GM12801 (cell line): ENCODE measurements around the gene GPR155.

ENCODE experiments used
- TF ChIP-seq, protein P1 (sequence below): IDR thresholded peaks from one replicate; pipeline ENCODE4 v1.5.1; 2011; ENCODE audit warnings: control low read depth; ENCODE audit not compliant: insufficient read length; ENCODE audit errors: extremely low read depth

The GPR155 gene, protein sequence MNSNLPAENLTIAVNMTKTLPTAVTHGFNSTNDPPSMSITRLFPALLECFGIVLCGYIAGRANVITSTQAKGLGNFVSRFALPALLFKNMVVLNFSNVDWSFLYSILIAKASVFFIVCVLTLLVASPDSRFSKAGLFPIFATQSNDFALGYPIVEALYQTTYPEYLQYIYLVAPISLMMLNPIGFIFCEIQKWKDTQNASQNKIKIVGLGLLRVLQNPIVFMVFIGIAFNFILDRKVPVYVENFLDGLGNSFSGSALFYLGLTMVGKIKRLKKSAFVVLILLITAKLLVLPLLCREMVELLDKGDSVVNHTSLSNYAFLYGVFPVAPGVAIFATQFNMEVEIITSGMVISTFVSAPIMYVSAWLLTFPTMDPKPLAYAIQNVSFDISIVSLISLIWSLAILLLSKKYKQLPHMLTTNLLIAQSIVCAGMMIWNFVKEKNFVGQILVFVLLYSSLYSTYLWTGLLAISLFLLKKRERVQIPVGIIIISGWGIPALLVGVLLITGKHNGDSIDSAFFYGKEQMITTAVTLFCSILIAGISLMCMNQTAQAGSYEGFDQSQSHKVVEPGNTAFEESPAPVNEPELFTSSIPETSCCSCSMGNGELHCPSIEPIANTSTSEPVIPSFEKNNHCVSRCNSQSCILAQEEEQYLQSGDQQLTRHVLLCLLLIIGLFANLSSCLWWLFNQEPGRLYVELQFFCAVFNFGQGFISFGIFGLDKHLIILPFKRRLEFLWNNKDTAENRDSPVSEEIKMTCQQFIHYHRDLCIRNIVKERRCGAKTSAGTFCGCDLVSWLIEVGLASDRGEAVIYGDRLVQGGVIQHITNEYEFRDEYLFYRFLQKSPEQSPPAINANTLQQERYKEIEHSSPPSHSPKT

DNA sequence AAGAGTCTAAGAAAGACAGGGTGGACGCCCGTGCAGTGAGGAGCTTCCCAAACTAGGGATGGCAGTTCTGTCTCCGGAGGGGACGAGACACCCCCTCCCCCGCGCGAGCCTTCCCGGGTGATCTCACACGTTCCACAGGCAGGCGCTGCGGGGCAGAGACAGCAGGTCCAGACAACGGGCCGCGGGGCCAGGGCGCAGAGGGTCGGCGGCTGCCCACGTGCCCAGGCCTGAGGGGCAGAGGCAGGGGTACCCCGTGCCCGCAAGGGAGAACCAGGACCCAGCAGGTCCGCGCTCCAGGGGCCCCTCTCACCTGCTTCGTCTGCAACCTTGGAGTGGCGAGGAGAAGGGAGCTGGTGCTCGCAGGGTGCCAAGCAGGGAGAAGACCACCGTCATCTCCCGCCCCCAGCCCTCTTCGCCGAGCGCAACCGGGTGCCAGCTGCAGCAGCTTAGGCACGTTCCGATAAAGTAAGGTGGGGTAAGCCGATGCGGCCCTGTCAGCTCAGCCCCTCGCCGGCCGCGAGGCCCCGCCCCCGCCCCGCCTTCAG lies at the start of gene GPR155:
GPR155 (minus strand) TSS at position 467 of the 545 bp plus-strand sequence. CDS start 5,073 bp downstream, outside the sequence.
- TF ChIP-seq, protein P1, sequence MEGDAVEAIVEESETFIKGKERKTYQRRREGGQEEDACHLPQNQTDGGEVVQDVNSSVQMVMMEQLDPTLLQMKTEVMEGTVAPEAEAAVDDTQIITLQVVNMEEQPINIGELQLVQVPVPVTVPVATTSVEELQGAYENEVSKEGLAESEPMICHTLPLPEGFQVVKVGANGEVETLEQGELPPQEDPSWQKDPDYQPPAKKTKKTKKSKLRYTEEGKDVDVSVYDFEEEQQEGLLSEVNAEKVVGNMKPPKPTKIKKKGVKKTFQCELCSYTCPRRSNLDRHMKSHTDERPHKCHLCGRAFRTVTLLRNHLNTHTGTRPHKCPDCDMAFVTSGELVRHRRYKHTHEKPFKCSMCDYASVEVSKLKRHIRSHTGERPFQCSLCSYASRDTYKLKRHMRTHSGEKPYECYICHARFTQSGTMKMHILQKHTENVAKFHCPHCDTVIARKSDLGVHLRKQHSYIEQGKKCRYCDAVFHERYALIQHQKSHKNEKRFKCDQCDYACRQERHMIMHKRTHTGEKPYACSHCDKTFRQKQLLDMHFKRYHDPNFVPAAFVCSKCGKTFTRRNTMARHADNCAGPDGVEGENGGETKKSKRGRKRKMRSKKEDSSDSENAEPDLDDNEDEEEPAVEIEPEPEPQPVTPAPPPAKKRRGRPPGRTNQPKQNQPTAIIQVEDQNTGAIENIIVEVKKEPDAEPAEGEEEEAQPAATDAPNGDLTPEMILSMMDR = no peak

DNA sequence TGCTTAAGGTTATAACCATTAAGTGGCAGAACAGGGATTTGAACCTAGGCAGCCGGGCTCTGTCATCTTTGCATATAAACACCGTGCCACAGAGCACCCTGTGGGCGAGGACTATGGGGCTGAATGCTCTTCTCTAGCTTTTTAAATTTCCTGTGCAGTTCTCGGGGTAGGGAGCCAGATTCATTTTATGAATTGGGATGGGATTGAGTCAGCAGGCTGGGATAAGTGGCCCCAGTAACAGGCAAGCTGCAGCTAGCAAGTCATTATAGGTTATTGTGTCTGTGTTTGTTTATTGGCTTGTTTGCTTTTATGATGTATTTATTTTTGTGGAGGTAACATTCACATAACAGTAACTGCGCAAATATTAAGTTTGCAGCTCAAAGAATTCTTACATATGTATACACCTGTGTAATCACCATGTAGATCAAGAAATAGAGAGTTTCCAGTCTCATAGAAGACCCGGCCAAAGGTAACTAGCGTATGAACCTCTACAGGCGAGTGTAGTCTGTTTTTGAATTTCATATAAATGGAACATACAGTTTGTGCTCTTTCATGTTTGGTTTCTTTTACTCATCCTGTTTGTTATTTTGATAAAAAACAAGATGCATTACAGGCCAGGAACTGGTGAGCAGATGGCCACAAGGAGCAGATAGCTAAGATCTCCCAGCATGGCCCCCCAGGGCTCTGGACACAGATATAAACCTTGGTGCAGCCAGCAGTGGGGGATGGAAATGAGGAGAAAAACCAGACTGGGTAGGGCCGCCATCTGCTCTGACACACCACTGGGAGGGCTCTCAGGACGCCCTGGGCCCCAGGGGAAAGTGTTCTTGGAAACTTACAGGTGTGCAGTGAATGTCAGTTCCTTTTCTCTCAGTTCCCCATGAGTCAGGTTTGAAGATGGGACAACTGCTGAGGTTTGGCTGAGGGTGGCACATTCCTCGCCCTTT lies 49.2 kb upstream of the GPR155 start:
- TF ChIP-seq, protein P1 = no peak

DNA sequence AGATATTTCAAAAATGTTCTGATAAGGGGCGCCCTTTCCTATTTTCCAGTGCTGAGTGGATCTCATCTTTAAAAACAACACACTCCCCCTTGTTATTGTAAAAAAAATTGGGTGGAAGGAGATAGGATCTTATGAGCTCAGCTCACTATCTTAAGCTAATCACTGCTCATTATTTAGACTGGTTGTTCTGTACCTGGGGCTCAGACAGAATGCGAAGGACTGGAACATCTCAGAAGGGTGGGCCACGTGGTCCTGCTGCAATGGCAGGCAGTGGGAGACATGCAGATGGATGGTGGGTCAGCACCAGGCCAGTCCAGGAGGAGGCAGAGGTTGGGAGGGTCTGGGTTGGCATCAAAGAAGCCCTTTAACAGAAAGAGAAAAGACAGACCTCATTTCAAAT lies 48.3 kb upstream of the GPR155 start:
- TF ChIP-seq, protein P1 = no peak

DNA sequence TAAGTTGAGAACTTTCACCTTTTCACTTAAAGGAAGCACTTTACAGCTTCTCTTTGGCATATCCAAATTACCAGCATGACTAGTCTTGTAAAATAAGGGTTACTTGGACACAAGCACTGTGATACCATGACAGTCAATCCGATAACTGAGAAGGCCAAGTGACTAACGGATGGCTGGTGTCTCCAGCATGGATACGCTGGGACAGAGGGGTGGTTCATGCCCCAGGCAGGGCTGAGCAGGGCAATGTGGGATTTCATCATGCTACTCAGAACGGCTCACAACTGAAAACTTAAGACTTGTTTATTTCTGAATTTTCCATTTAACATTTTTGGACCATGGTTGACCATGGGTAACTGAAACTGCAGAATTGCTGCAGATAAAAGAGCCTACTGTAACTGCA lies 43.1 kb upstream of the GPR155 start:
- TF ChIP-seq, protein P1 = no peak

DNA sequence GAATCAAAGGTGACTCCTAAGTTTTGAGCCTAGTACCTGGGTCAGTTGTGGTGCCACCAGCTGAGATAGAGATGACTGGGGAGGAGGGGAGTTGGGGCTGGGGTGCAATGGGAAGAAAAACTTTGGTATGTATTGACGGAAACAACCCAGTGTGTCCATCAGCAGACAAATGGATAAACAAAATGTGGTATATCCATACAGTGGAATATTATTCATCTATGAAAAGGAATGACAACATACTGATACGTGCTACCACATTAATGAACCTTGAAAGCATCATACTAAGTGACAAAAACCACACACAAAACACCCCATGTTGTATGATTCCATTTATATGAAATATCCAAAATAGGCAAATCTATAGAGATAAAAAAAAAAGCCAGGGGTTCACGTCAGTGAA lies 41.1 kb upstream of the GPR155 start:
- TF ChIP-seq, protein P1 = no peak

DNA sequence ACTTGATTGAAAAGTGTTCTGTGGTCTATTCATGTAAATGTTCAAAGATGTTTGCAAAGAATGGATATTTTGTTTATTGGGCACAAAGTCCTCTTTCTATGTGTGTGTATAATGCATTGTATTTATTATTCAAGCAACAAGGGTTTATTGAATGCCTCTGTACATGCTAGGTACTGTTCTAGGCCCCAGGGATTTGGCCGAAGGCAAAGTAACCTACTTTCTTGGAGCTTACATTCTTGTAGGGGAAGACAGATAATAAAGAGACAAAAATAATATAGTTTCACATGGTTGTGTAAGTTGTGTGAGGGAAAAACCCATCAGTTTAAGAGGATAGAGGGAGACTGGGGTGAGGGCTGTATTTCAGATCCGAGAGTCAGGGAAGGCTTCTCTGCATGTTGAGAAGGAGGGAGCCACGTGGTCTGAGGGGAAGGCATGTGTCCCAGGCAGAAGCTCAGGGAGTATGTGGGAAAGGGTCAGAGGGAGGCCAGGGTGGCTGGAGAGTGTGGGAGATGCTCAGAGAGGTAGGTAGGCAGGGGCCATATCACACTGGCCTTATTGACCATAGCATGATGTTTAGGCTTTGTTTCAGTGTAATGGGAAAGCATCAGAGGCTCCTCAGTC lies 40.4 kb upstream of the GPR155 start:
- TF ChIP-seq, protein P1 = no peak
